ENCODE results near the gene BBS4.

BBS4 gene

GRCh38 chr15:72728821-72729220 is 42.8 kb downstream of the BBS4 start:
- no peak for TF ChIP-seq ZNF549 (tag by site-specific recombination; IDR thresholded peaks at IDR 0.05)
- no peak for TF ChIP-seq ZNF510 (tag by site-specific recombination; IDR thresholded peaks at IDR 0.05; ENCODE audit: insufficient replicate concordance)
- no peak for TF ChIP-seq KLF1 (tag by site-specific recombination; IDR thresholded peaks at IDR 0.05)
- no peak for TF ChIP-seq ZBTB17 (tag by site-specific recombination; IDR thresholded peaks at IDR 0.05)
- TF ChIP-seq ZNF501 (tag by site-specific recombination; IDR thresholded peaks at IDR 0.05) = no peak
- ChIA-PET CTCF (interaction anchor here (0.8 kb wide), 1 partner anchor 8 kb away, joined by 5 read pairs; no protein-coding TSS in a partner anchor), POLR2A (interaction anchor here (0.6 kb wide), 1 partner anchor 50 kb away, joined by 3 read pairs; no protein-coding TSS in a partner anchor)

GRCh38 chr15:72732086-72732485 is 46.1 kb downstream of the BBS4 start:
- Histone ChIP-seq H3K36me3 (ENCODE audit: control insufficient read depth in 2 of 2, insufficient read depth in 1 of 2, low read length in 2 of 2) (peaks cover 22 to 57% of the 10 kb centered on the region in 2 experiments), H3K4me1 (ENCODE audit: control insufficient read depth, insufficient read depth, low read length) (no peaks in the 10 kb centered on the region), H3K4me3 (ENCODE audit: low read depth, low read length) (no peak overlapping the region), H3K9me3 (ENCODE audit: control insufficient read depth, insufficient read depth, low read depth, low read length) (no peaks in the 10 kb centered on the region), H3K27ac (ENCODE audit: extremely low read depth, low read depth, low read length) (no peak overlapping the region)
- ChIA-PET POLR2A (no interaction called here), CTCF (interaction anchor here (1.3 to 8.1 kb wide), 2 partner anchors 10 to 13 kb away, joined by 7 to 73 read pairs; no protein-coding TSS in a partner anchor)
- TF ChIP-seq ZNF548 (tag by site-specific recombination; IDR thresholded peaks at IDR 0.05) (no peak), ZNF354C (tag by site-specific recombination; IDR thresholded peaks at IDR 0.05; ENCODE audit: borderline replicate concordance, low read depth) (no peak), PRDM2 (tag by site-specific recombination; IDR thresholded peaks at IDR 0.05; ENCODE audit: borderline replicate concordance) (no peak), ZNF571 (tag by site-specific recombination; IDR thresholded peaks at IDR 0.05) (no peak), SETDB1 (IDR thresholded peaks at IDR 0.05; ENCODE audit: insufficient read length, low read length) (no peak), ZNF645 (tag by site-specific recombination; IDR thresholded peaks at IDR 0.05) (no peak), ZNF510 (tag by site-specific recombination; IDR thresholded peaks at IDR 0.05; ENCODE audit: insufficient replicate concordance) (no peak), ZNF626 (tag by site-specific recombination; IDR thresholded peaks at IDR 0.05) (no peak), ZBTB8A (tag by site-specific recombination; IDR thresholded peaks at IDR 0.05) (no peak), ZBTB20 (tag by site-specific recombination; IDR thresholded peaks at IDR 0.05) (no peak), ZNF670 (tag by site-specific recombination; IDR thresholded peaks at IDR 0.05; ENCODE audit: low read depth) (no peak), ZBTB44 (tag by site-specific recombination; IDR thresholded peaks at IDR 0.05) (no peak), WT1 (tag by site-specific recombination; IDR thresholded peaks at IDR 0.05) (no peak), ZNF449 (tag by site-specific recombination; IDR thresholded peaks at IDR 0.05) (no peak), YY1 (tag by site-specific recombination; IDR thresholded peaks at IDR 0.05) (no peak), ZIC2 (tag by site-specific recombination; IDR thresholded peaks at IDR 0.05) (no peak), ZNF658 (tag by site-specific recombination; IDR thresholded peaks at IDR 0.05) (no peak), CTCF (tag by site-specific recombination; IDR thresholded peaks at IDR 0.05) (no peak), ZNF777 (tag by site-specific recombination; IDR thresholded peaks at IDR 0.05; ENCODE audit: borderline replicate concordance) (no peak)

More at GRCh38 chr15:72728821-72729220, 42.8 kb downstream of the BBS4 start:
- Histone ChIP-seq H3K4me1 (ENCODE audit: control insufficient read depth, insufficient read depth, low read length) (no peaks in the 10 kb centered on the region), H3K36me3 (ENCODE audit: control insufficient read depth in 2 of 2, insufficient read depth in 1 of 2, low read length in 2 of 2) (peaks cover 18 to 38% of the 10 kb centered on the region in 2 experiments), H3K9me3 (ENCODE audit: control insufficient read depth, insufficient read depth, low read depth, low read length) (no peaks in the 10 kb centered on the region), H3K4me3 (ENCODE audit: low read depth, low read length) (no peak overlapping the region), H3K27ac (ENCODE audit: extremely low read depth, low read depth, low read length) (no peak overlapping the region)
